IPS-20b (cell line): ENCODE measurements around the gene GNB1L.
"Not testable (repeated sequence)": the region's sequence is repeated elsewhere in the genome, so short reads cannot be mapped to it uniquely, and the experiment has no call there.

Experiments used
- H3K27ac ChIP-seq: one replicate; pipeline ENCODE4 v1.5.1; 2013; ENCODE audit warnings: low read length
- H3K27me3 ChIP-seq: 2 replicates; pipeline ENCODE4 v1.6.1; 2013; ENCODE audit warnings: mild to moderate bottlenecking, low read length, inconsistent platforms; ENCODE audit not compliant: insufficient read depth
- H3K36me3 ChIP-seq: 2 replicates; pipeline ENCODE4 v1.6.1; 2013; ENCODE audit warnings: low read depth, mild to moderate bottlenecking, inconsistent platforms, low read length, moderate library complexity; ENCODE audit not compliant: insufficient read depth
- H3K4me1 ChIP-seq: 2 replicates; pipeline ENCODE4 v1.6.1; 2013; ENCODE audit warnings: mild to moderate bottlenecking, control low read depth, inconsistent platforms, low read length, moderate library complexity; ENCODE audit not compliant: insufficient read depth
- H3K4me3 ChIP-seq: 2 replicates; pipeline ENCODE4 v1.5.1; 2013; ENCODE audit warnings: mild to moderate bottlenecking, low read length, inconsistent platforms
- H3K9ac ChIP-seq: 2 replicates; pipeline ENCODE4 v1.6.1; 2013; ENCODE audit warnings: low read depth, mild to moderate bottlenecking, inconsistent platforms, low read length, moderate library complexity
- H3K9me3 ChIP-seq: 2 replicates; pipeline ENCODE4 v1.6.1; 2013; ENCODE audit warnings: mild to moderate bottlenecking, low read depth, low read length, inconsistent platforms; ENCODE audit not compliant: insufficient read depth

The GNB1L gene

GRCh38 chr22:19886605-19887255 is 32.1 kb upstream of the GNB1L start:
- H3K27ac ChIP-seq: no peak overlapping the region
- no peaks in the 10 kb centered on the region for H3K9me3 ChIP-seq
- peaks cover 15% of the 10 kb centered on the region; the same call in 1 of the 2 replicates for H3K4me1 ChIP-seq
- H3K9ac ChIP-seq: no peak overlapping the region
- no peaks in the 10 kb centered on the region for H3K27me3 ChIP-seq
- H3K36me3 ChIP-seq: no peaks in the 10 kb centered on the region
- H3K4me3 ChIP-seq: no peak overlapping the region

- no peak overlapping the region for H3K27ac ChIP-seq
- no peak overlapping the region for H3K9ac ChIP-seq
These were observed 31.3 kb upstream of the GNB1L start for GRCh38 chr22:19885841-19886592.

GRCh38 chr22:19884954-19885751 is 30.5 kb upstream of the GNB1L start:
- Histone ChIP-seq H3K27me3 (no peaks in the 10 kb centered on the region), H3K9ac (no peak overlapping the region), H3K9me3 (no peaks in the 10 kb centered on the region), H3K4me3 (no peak overlapping the region), H3K4me1 (peaks cover 20% of the 10 kb centered on the region), H3K36me3 (no peaks in the 10 kb centered on the region), H3K27ac (no peak overlapping the region)

More at GRCh38 chr22:19885841-19886592, 31.3 kb upstream of the GNB1L start:
- no peaks in the 10 kb centered on the region for H3K9me3 ChIP-seq
- no peaks in the 10 kb centered on the region for H3K27me3 ChIP-seq
- H3K36me3 ChIP-seq: no peaks in the 10 kb centered on the region
- no peak overlapping the region for H3K4me3 ChIP-seq
- peaks cover 15% of the 10 kb centered on the region; the same call in 1 of the 2 replicates for H3K4me1 ChIP-seq

GRCh38 chr22:19884161-19884953 is 29.7 kb upstream of the GNB1L start:
- no peaks in the 10 kb centered on the region for H3K9me3 ChIP-seq
- H3K4me1 ChIP-seq: peaks cover 20% of the 10 kb centered on the region
- H3K9ac ChIP-seq: no peak overlapping the region
- no peaks in the 10 kb centered on the region for H3K27me3 ChIP-seq
- no peak overlapping the region for H3K4me3 ChIP-seq
- no peaks in the 10 kb centered on the region for H3K36me3 ChIP-seq
- H3K27ac ChIP-seq: no peak overlapping the region

GRCh38 chr22:19883446-19883845 is 28.8 kb upstream of the GNB1L start:
- not testable (repeated sequence) for H3K27ac ChIP-seq, H3K36me3 ChIP-seq, H3K4me3 ChIP-seq, H3K9me3 ChIP-seq, H3K9ac ChIP-seq, H3K27me3 ChIP-seq
- H3K4me1 ChIP-seq: peaks cover 20% of the 10 kb centered on the region

- H3K27ac ChIP-seq: no peak overlapping the region
- peak overlapping the region; percentile 77; the same call in 1 of the 2 replicates for H3K9ac ChIP-seq
- peaks cover 20% of the 10 kb centered on the region for H3K4me1 ChIP-seq
- H3K27me3 ChIP-seq: no peaks in the 10 kb centered on the region
- no peak overlapping the region for H3K4me3 ChIP-seq
- no peaks in the 10 kb centered on the region for H3K36me3 ChIP-seq
- H3K9me3 ChIP-seq: no peaks in the 10 kb centered on the region
These were observed 28.0 kb upstream of the GNB1L start for GRCh38 chr22:19882446-19883381.

- peak overlapping the region; percentile 77; the same call in 1 of the 2 replicates for H3K9ac ChIP-seq
- no peaks in the 10 kb centered on the region for H3K36me3 ChIP-seq
- peak overlapping the region; percentile 50 for H3K27ac ChIP-seq
- H3K9me3 ChIP-seq: no peaks in the 10 kb centered on the region
- peak overlapping the region; percentile 37; the same call in 1 of the 2 replicates for H3K4me3 ChIP-seq
- peaks cover 20% of the 10 kb centered on the region for H3K4me1 ChIP-seq
- no peaks in the 10 kb centered on the region for H3K27me3 ChIP-seq
These were observed 26.3 kb upstream of the GNB1L start for GRCh38 chr22:19880786-19881569.

- peak overlapping the region; percentile 37; the same call in 1 of the 2 replicates for H3K4me3 ChIP-seq
- H3K9me3 ChIP-seq: no peaks in the 10 kb centered on the region
- H3K4me1 ChIP-seq: peaks cover 20% of the 10 kb centered on the region
- H3K36me3 ChIP-seq: no peaks in the 10 kb centered on the region
- peak overlapping the region; percentile 31 for H3K27ac ChIP-seq
- peak overlapping the region; percentile 68; the same call in 1 of the 2 replicates for H3K9ac ChIP-seq
- no peaks in the 10 kb centered on the region for H3K27me3 ChIP-seq
These were observed 25.5 kb upstream of the GNB1L start for GRCh38 chr22:19879992-19880785.

- H3K27me3 ChIP-seq: no peaks in the 10 kb centered on the region
- H3K4me3 ChIP-seq: no peak overlapping the region
- H3K27ac ChIP-seq: no peak overlapping the region
- H3K9me3 ChIP-seq: no peaks in the 10 kb centered on the region
- H3K4me1 ChIP-seq: peaks cover 20% of the 10 kb centered on the region
- H3K36me3 ChIP-seq: no peaks in the 10 kb centered on the region
- H3K9ac ChIP-seq: no peak overlapping the region
These were observed 24.9 kb upstream of the GNB1L start for GRCh38 chr22:19879643-19879991.
